ENCODE measurements around the gene NFIB.

- TF ChIP-seq CTCF (conservative IDR thresholded peaks at IDR 0.05; ENCODE audit: low read depth, low read length) (no peak), EZH2phosphoT487 (IDR thresholded peaks at IDR 0.05; ENCODE audit: borderline replicate concordance, low read length) (no peak), EZH2 (IDR thresholded peaks at IDR 0.05; ENCODE audit: low read length, unreplicated experiment) (no peak)
Observed at GRCh38 chr9:14188011-14188410, 125.9 kb downstream of the NFIB start.

Measured in PC-3 (cell line).